Heart right ventricle (tissue), 16 donors: ENCODE data around the gene LRP1B. TPM values are rescaled to one million over a fixed set of nuclear protein-coding genes. Genes with fewer than 3 reads are reported as not detected.

ENCODE experiments used
- ATAC-seq, 8 donors: fragments of 200-7000 bp; cut with Tn5 transposase; one replicate each; pipeline ENCODE4 v1.9.1; 2020; ENCODE audit warnings: mild to moderate bottlenecking in 8 of 8, moderate library complexity in 8 of 8, moderate number of reproducible peaks in 1 of 8
- DNase-seq, 2 donors: peaks; one replicate each; pipeline ENCODE4 v3.0.0-alpha.2; 2020
- H3K27ac ChIP-seq, 10 donors: fragments of 200-600 bp; sonication (generic) in 2 of 10; one replicate each; pipeline versions ENCODE4 v1.5.0 to v1.8.0; 2020 to 2022; ENCODE audit warnings: mild to moderate bottlenecking in 3 of 10
- H3K27me3 ChIP-seq, 7 donors: fragments of 200-600 bp; one replicate each; pipeline ENCODE4 v1.8.0; 2021 to 2022; ENCODE audit warnings: mild to moderate bottlenecking in 2 of 7
- H3K36me3 ChIP-seq, 9 donors: fragments of 200-600 bp; sonication (generic) in 1 of 9; one replicate each; pipeline versions ENCODE4 v1.5.0 to v1.8.0; 2020 to 2022; ENCODE audit warnings: mild to moderate bottlenecking in 2 of 9
- H3K4me1 ChIP-seq, 9 donors: fragments of 200-600 bp; sonication (generic) in 1 of 9; one replicate each; pipeline versions ENCODE4 v1.5.0 to v1.8.0; 2020 to 2022; ENCODE audit warnings: mild to moderate bottlenecking in 4 of 9
- H3K4me3 ChIP-seq, 10 donors: fragments of 200-600 bp; sonication (generic) in 2 of 10; one replicate each; pipeline versions ENCODE4 v1.5.0 to v1.8.0; 2020 to 2022; ENCODE audit warnings: mild to moderate bottlenecking in 7 of 10, moderate library complexity in 2 of 10
- H3K9me3 ChIP-seq, 11 donors: fragments of 200-600 bp in 10 of 11; sonication (generic) in 2 of 11; one replicate each; pipeline versions ENCODE4 v1.5.0 to v1.8.0; 2013 to 2022; ENCODE audit warnings: mild to moderate bottlenecking in 2 of 11, control low read depth in 1 of 11, moderate library complexity in 1 of 11
- WGBS, 2 donors: extraction: QIAGEN DNeasy Blood & Tissue Kit; methylation state at CpG; one replicate each; pipeline ENCODE4 v1.1.7; 2013; ENCODE audit warnings: inconsistent platforms in 1 of 2; 5-methylcytosine and 5-hydroxymethylcytosine counted together
- intact Hi-C, 10 donors: fragments of 100-400 bp; cut with DNase I; formaldehyde crosslinking; loops; one replicate each; pipeline versions ENCODE4 v1.11.1 to v1.14.2; 2022
- polyA plus RNA-seq, 2 donors: library from polyadenylated mRNA; stranded (reverse); fragments of 200-250 nt; gene quantifications; one replicate each; pipeline ENCODE4 v1.2.3, GENCODE V29; 2013
- total RNA-seq, 10 donors: library from RNA; stranded (reverse); fragmentation: NEBNext Ultra II Directional in 3 of 10; extraction: Animal tissue kit (Norgen Biotek cat#: 25700) in 3 of 10; gene quantifications; one replicate each; pipeline versions ENCODE4 v1.2.1 to v1.2.4, GENCODE V29; 2021 to 2023
- TF ChIP-seq, protein P1 (sequence below), 9 donors: fragments of 200-600 bp; sonication (generic) in 2 of 9; IDR thresholded peaks; one replicate each; pipeline versions ENCODE4 v1.5.0 to v1.8.0; 2021 to 2022; ENCODE audit warnings: antibody characterized with exemption in 9 of 9, mild to moderate bottlenecking in 5 of 9, moderate library complexity in 1 of 9
- donor health status: Arrhythmogenic right ventricular cardiomyopathy.
- donor health status: ischemic (EF 13 %, LVEDD 7.1; RV severe dilation, severe dysfunction).
- donor health status: healthy with polysubstance abuse.
- donor health status: DM: no; HTN: yes; CAD: no.
- donor health status: DM: no; HTN: no; CAD: no.
- donor health status: ischemic (EF 25% LVEDD 6.9; RV normal size, moderate dysfunction).
- donor health status: ischemic (EF 25% LVEDD 5.7; RV mildly dilated, moderate dysfunction).
- donor health status: healthy.
- donor health status: DM: yes; HTN: yes; CAD: no.
- donor health status: Ischemic cardiomyopathy.
- donor health status: ischemic (EF 35%, LVEDD 5.7; RV mildly dilated, moderate dysfunction).
- donor health status: nonischemic (EF 11% LVEDD 7.7; RV severe dilation, severe dysfunction).
- donor health status: DM: yes; HTN: yes; CAD: no.
- donor health status: PGD.
- donor health status: ischemic (EF 29% LVEDD 5.4; RV normal size, mild dysfunction).
- donor health status: nonischemic (EF 23%, LVEDD 6.1; RV moderate dilation, normal function).

Gene LRP1B
- total and polyA plus RNA-seq, 12 donors, result 0.02 to 0.27 (median 0.14) TPM; not detected in 1

DNA sequence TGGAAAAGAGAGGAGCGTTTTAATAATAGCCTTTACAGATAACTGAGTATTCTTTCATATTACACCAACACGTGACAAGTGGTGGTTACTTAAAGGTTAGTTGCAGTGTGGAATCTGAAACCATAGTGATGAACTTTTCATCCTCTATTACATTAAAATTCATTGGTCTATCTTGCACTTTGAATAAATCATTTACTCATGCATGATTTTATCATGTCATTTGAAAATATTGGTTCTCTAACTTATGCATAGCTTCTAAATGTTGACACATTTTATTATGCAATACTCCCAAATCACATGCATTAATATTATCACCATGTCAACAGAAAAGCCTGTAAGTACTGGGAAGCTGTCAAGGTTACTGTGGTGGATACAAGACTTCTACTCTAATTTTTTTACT is 1432.2 kb downstream of the LRP1B start:
- no peaks in the 10 kb centered on the region for H3K27me3 ChIP-seq
- peaks cover 0 to 4% (median 0%) of the 10 kb centered on the region in 11 donors for H3K9me3 ChIP-seq
- 43 to 52% methylated on average over 2 of the region's 2 CpGs for WGBS, 2 donors
- DNase-seq (no peak), ATAC-seq (no peak)
- intact Hi-C loops, result no loop called here
- H3K36me3 ChIP-seq, result no peaks in the 10 kb centered on the region
- no peak overlapping the region for H3K4me3 ChIP-seq
- TF ChIP-seq, protein P1, sequence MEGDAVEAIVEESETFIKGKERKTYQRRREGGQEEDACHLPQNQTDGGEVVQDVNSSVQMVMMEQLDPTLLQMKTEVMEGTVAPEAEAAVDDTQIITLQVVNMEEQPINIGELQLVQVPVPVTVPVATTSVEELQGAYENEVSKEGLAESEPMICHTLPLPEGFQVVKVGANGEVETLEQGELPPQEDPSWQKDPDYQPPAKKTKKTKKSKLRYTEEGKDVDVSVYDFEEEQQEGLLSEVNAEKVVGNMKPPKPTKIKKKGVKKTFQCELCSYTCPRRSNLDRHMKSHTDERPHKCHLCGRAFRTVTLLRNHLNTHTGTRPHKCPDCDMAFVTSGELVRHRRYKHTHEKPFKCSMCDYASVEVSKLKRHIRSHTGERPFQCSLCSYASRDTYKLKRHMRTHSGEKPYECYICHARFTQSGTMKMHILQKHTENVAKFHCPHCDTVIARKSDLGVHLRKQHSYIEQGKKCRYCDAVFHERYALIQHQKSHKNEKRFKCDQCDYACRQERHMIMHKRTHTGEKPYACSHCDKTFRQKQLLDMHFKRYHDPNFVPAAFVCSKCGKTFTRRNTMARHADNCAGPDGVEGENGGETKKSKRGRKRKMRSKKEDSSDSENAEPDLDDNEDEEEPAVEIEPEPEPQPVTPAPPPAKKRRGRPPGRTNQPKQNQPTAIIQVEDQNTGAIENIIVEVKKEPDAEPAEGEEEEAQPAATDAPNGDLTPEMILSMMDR (IDR thresholded peaks at IDR 0.05), result no peak
- no peaks in the 10 kb centered on the region for H3K4me1 ChIP-seq
- no peak overlapping the region for H3K27ac ChIP-seq

DNA sequence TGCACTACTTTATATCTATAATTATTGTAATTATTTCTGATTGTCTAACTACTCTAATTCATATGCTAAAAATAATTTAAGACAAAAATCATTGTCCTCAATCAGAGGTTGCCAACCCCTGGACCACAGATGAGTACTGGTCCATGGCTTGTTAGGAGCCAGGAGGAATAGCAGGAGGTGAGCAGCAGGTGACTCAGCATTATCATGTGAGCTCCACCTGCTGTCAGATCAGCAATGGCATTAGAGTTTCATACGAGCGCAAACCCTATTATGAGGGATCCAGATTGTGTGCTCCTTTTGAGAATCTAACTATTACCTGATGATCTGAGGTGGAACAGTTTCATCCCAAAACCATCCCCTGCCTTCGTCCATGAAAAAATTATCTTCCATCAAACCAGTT is 1434.4 kb downstream of the LRP1B start:
- Histone ChIP-seq H3K4me1 (no peaks in the 10 kb centered on the region), H3K36me3 (no peaks in the 10 kb centered on the region), H3K4me3 (no peak overlapping the region), H3K27me3 (no peaks in the 10 kb centered on the region), H3K9me3 (peaks cover 0 to 4% (median 0%) of the 10 kb centered on the region in 11 donors), H3K27ac (no peak overlapping the region)
- intact Hi-C loops, result no loop called here
- WGBS, 2 donors, result 78 to 83% methylated on average over 3 of the region's 3 CpGs
- ATAC-seq, result no peak
- TF ChIP-seq, protein P1 (IDR thresholded peaks at IDR 0.05), result no peak
- DNase-seq, result no peak

DNA sequence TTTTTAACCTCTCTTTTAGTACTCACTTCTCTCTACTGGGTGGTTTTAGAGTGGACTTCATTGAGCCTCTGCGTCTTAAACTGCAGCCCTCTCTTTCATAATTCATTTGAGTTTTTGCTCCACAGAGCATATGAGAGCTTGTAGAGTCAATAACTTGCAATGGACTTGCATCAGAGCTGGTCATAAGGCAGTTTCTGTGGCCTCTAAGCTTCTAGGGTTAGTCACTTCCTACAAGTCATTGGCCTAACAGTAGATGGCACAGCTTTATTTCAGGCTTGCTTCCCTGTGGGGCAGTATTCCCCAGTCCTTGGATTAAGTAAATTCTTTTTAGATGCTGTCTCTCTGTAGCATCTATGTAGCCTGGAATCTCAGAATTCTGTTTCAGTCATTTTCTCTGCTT is 1435.7 kb downstream of the LRP1B start:
- no peaks in the 10 kb centered on the region for H3K36me3 ChIP-seq
- intact Hi-C loops, result no loop called here
- no peaks in the 10 kb centered on the region for H3K27me3 ChIP-seq
- WGBS, 2 donors, result 79 to 83% methylated on average over 1 of the region's 1 CpG
- DNase-seq (no peak), ATAC-seq (no peak)
- no peak overlapping the region for H3K27ac ChIP-seq
- no peak overlapping the region for H3K4me3 ChIP-seq
- TF ChIP-seq, protein P1 (IDR thresholded peaks at IDR 0.05), result no peak
- no peaks in the 10 kb centered on the region for H3K4me1 ChIP-seq
- peaks cover 0 to 4% (median 0%) of the 10 kb centered on the region in 11 donors for H3K9me3 ChIP-seq

DNA sequence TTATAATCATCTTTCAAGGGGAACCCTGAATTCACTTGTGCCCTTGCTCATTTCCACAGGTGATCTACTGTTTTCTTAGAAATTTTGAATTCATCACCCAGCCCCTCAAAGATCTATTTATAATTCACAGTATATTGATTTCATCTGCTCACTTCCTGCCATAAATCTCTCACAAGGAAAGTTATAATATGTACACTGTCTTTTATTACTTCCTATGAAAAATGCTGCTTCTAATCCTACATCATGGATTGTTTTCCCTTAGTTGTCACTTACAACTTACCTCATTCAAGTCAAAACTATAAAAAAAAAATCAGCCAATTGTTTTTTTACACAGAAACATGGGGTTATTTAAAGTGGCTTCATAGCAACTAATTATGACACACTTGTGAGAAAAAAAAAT is 1443.0 kb downstream of the LRP1B start:
- Histone ChIP-seq H3K4me3 (no peak overlapping the region), H3K4me1 (no peaks in the 10 kb centered on the region), H3K9me3 (no peaks in the 10 kb centered on the region), H3K27ac (no peak overlapping the region), H3K36me3 (no peaks in the 10 kb centered on the region), H3K27me3 (no peaks in the 10 kb centered on the region)
- intact Hi-C loops, result no loop called here
- ATAC-seq (no peak), DNase-seq (no peak)
- TF ChIP-seq, protein P1 (IDR thresholded peaks at IDR 0.05), result no peak

DNA sequence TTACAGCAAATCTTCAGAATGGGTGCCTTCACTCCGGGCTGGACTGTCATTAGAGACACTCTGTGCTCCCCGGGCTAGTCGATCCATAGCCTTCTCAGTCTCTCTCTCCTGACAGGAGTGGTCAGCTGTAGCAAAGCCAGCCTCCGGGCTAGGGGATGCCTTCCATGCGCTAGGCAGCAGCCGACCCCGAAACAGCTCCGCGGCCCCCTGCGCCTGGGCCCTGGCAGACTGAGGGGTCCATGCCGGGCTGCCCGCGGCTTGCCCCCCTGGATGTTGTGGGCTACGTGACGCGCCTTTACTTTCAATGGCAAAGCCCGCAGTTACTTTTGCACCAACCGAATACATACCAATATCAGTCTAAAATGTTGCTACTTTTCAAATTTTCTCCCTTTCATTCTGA is 1447.2 kb downstream of the LRP1B start:
- DNase-seq (no peak), ATAC-seq (no peak)
- H3K27me3 ChIP-seq, result no peaks in the 10 kb centered on the region
- H3K4me3 ChIP-seq, result no peak overlapping the region
- no peaks in the 10 kb centered on the region for H3K9me3 ChIP-seq
- no peak overlapping the region for H3K27ac ChIP-seq
- 88 to 91% methylated on average over 18 of the region's 18 CpGs for WGBS, 2 donors
- no peaks in the 10 kb centered on the region for H3K36me3 ChIP-seq
- intact Hi-C loops, result no loop called here
- no peaks in the 10 kb centered on the region for H3K4me1 ChIP-seq
- TF ChIP-seq, protein P1 (IDR thresholded peaks at IDR 0.05), result no peak
